HUES48 (cell line): ENCODE measurements around the gene C5.

ENCODE experiments used
- H3K27ac ChIP-seq: one replicate; pipeline ENCODE4 v1.7.0; 2013; ENCODE audit warnings: low read depth, low read length, inconsistent platforms
- H3K27me3 ChIP-seq: 2 replicates; pipeline ENCODE4 v1.6.1; 2013; ENCODE audit warnings: mild to moderate bottlenecking, low read length; ENCODE audit not compliant: control insufficient read depth, insufficient read depth
- H3K36me3 ChIP-seq: 2 replicates; pipeline ENCODE4 v1.6.1; 2013; ENCODE audit warnings: low read length; ENCODE audit not compliant: control insufficient read depth, insufficient read depth
- H3K4me1 ChIP-seq: 2 replicates; pipeline ENCODE4 v1.6.1; 2013; ENCODE audit warnings: mild to moderate bottlenecking, low read length; ENCODE audit not compliant: control insufficient read depth, insufficient read depth
- H3K4me3 ChIP-seq: 2 replicates; pipeline ENCODE4 v1.5.1; 2013; ENCODE audit warnings: mild to moderate bottlenecking, low read depth, low read length
- H3K9ac ChIP-seq: 2 replicates; pipeline ENCODE4 v1.6.1; 2013; ENCODE audit warnings: mild to moderate bottlenecking, low read depth, low read length, moderate library complexity
- H3K9me3 ChIP-seq: 2 replicates; pipeline ENCODE4 v1.6.1; 2013; ENCODE audit warnings: low read length; ENCODE audit not compliant: control insufficient read depth, insufficient read depth

Gene C5

GRCh38 chr9:120904061-120904977, 145.8 kb downstream of the C5 start:
- Histone ChIP-seq H3K36me3 (no peaks in the 10 kb centered on the region), H3K27me3 (no peaks in the 10 kb centered on the region), H3K9me3 (no peaks in the 10 kb centered on the region), H3K4me1 (no peaks in the 10 kb centered on the region), H3K9ac (no peak overlapping the region), H3K27ac (no peak overlapping the region), H3K4me3 (no peak overlapping the region)

DNA sequence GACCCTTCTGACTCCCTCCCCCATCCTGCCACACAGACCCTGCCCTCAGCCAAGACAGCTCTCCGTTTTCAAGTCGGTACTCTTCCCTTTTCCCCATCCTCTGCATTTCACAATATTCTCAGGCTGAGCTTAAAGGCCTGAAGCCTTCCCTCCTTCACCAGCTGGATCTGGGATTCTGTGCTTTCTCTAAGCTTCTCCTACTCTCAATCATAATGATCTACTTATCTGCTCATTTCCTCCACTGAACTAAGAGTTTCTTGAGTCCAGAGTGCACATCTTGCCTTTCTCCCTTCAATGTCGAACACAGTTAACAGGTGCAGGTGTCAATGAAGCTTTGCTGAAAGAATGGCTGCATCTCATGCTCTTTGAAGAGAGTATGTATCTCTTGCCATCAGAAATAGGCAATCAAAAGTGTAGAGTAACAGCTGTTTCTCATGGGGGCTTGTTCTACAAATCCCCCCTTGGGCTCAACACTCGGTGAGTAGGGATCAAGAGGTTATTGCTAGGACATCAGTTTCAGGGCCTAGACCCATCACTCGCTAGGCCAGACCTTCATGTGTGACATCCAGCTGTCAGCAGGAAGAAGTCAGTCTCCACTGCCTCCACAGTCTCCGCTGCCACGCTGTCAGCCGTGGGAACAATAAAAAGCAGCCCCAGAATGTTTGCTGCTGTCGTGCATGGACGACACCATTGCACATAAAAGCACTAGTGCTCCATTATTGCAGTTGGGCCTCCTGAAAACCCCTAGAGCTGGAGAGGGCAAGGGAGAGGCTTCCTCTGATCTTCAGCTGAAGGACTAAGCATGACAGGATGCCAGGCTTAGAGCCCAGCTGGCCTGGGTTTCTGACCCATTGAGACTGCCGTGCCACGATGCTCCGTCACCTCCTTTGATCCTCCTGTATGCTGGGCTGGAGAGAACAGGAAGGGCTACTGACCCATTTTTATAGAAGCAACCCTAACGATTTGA, 147.2 kb downstream of the C5 start:
- no peak overlapping the region for H3K4me3 ChIP-seq
- no peak overlapping the region for H3K9ac ChIP-seq
- H3K4me1 ChIP-seq, result no peaks in the 10 kb centered on the region
- no peaks in the 10 kb centered on the region for H3K36me3 ChIP-seq
- H3K27me3 ChIP-seq, result no peaks in the 10 kb centered on the region
- no peak overlapping the region for H3K27ac ChIP-seq
- no peaks in the 10 kb centered on the region for H3K9me3 ChIP-seq
